GM10266 (cell line): Measurements from ENCODE around the gene KRT27.
A peak's percentile ranks its signal among the peaks of the same experiment; 100 is the strongest.

Experiments
- DNase-seq: peaks from one replicate; pipeline ENCODE4 v3.0.0; 2012; ENCODE audit errors: extremely low spot score
- CTCF ChIP-seq: IDR thresholded peaks from 2 replicates; pipeline ENCODE4 v1.5.1; 2012; ENCODE audit warnings: mild to moderate bottlenecking, low read depth; ENCODE audit not compliant: control insufficient read depth, insufficient read depth; ENCODE audit errors: missing control alignments

The KRT27 gene

GRCh38 chr17:40809721-40810421, 27.5 kb upstream of the KRT27 start:
- TF ChIP-seq CTCF = no peak

GRCh38 chr17:40806131-40806530, 23.8 kb upstream of the KRT27 start:
- DNase-seq = no peak
- no peak for TF ChIP-seq CTCF

More at GRCh38 chr17:40809721-40810421, 27.5 kb upstream of the KRT27 start:
- no peak for DNase-seq

- TF ChIP-seq CTCF = peak; percentile 80
- DNase-seq = peak; percentile 74
These were observed 21.3 kb upstream of the KRT27 start for GRCh38 chr17:40803617-40804082.

- no peak for TF ChIP-seq CTCF
- DNase-seq = no peak
These were observed 18.8 kb upstream of the KRT27 start for GRCh38 chr17:40801157-40801556.

GRCh38 chr17:40800381-40800780, 18.0 kb upstream of the KRT27 start:
- DNase-seq = no peak
- no peak for TF ChIP-seq CTCF

GRCh38 chr17:40799859-40800258, 17.5 kb upstream of the KRT27 start, which contains the start of gene KRT28:
KRT28 (minus strand) TSS chr17:40799959; CDS start chr17:40799893, 66 bp downstream.
- no peak for TF ChIP-seq CTCF
- no peak for DNase-seq

GRCh38 chr17:40796846-40797245, 14.5 kb upstream of the KRT27 start:
- no peak for TF ChIP-seq CTCF
- no peak for DNase-seq
